ENCODE results near the gene HIP1. TPM values are rescaled to one million over a fixed set of nuclear protein-coding genes. Genes with fewer than 3 reads are reported as not detected.
"Not testable (repeated sequence)": the region's sequence is repeated elsewhere in the genome, so short reads cannot be mapped to it uniquely, and the experiment has no call there.

HIP1 gene
- total and polyA plus RNA-seq, 2 of the 13 experiments (the other 11 are each of a cell fraction or from before 2014, with no cell fraction given) = 4.5 to 6.2 TPM

DNA sequence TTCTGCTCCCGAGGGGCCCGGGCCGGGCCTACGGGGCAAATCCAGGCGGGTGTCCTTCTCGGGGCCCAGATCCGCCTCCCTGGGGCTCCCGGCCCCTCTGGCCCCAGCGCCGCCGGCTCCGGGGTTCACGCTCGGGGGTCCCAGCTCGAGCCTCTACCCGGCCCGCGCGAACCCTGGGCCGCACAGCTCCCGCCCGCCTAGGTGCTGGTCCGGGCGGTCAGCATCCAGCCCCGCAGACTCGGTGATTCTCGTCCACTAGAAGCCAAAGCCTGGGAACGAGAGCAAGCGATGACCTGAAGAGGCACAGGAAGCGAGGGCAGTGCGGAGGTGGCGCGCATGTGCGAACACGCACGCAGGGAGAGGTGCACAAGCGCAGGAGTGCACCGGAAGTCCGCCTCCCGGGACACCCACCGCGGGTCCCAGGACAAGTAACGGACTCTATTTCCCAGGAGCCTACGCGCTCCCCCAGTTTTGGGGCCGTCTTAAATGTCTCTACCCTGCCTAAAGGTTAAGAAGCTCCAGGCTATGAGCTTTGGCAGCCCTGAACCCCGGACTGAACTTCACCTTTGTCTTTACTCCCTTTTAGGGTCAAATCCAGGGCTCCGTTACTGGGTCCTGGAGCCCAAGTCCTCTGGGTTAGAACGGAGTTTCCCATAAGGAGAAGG lies 252.6 kb downstream of the HIP1 start, which contains the start of gene POM121C (continued):
- TF ChIP-seq CCDC6 (CRISPR knock-in tag; IDR thresholded peaks at IDR 0.05) (peak; percentile 81; the same call in 1 of the 2 replicates), NR2F6 (CRISPR knock-in tag; IDR thresholded peaks at IDR 0.05) (peak; percentile 39; the same call in 1 of the 2 replicates), DR1 (CRISPR knock-in tag; IDR thresholded peaks at IDR 0.05) (0 out of 2 replicates have a peak, but pooled peaks have one; percentile 50), ZMYM4 (CRISPR knock-in tag; IDR thresholded peaks at IDR 0.05) (0 out of 2 replicates have a peak, but pooled peaks have one; percentile 50), CAMTA2 (CRISPR knock-in tag; IDR thresholded peaks at IDR 0.05; ENCODE audit: borderline replicate concordance) (0 out of 2 replicates have a peak, but pooled peaks have one; percentile 31), ARID2 (CRISPR knock-in tag; IDR thresholded peaks at IDR 0.05; ENCODE audit: borderline replicate concordance) (peak; percentile 56; the same call in 1 of the 2 replicates), HCFC1 (IDR thresholded peaks at IDR 0.05; ENCODE audit: low read depth, low read length) (peak; percentile 55; the same call in 1 of the 2 replicates), YEATS4 (CRISPR knock-in tag; IDR thresholded peaks at IDR 0.05; ENCODE audit: borderline replicate concordance) (peak; percentile 89)
- not testable (repeated sequence) for TF ChIP-seq NR2F6 (IDR thresholded peaks at IDR 0.05)
- TF ChIP-seq, protein P1, sequence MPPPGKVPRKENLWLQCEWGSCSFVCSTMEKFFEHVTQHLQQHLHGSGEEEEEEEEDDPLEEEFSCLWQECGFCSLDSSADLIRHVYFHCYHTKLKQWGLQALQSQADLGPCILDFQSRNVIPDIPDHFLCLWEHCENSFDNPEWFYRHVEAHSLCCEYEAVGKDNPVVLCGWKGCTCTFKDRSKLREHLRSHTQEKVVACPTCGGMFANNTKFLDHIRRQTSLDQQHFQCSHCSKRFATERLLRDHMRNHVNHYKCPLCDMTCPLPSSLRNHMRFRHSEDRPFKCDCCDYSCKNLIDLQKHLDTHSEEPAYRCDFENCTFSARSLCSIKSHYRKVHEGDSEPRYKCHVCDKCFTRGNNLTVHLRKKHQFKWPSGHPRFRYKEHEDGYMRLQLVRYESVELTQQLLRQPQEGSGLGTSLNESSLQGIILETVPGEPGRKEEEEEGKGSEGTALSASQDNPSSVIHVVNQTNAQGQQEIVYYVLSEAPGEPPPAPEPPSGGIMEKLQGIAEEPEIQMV (CRISPR knock-in tag; IDR thresholded peaks at IDR 0.05; ENCODE audit: low read depth) = peak; percentile 84; the same call in 1 of the 2 replicates
- TF ChIP-seq, protein P2, sequence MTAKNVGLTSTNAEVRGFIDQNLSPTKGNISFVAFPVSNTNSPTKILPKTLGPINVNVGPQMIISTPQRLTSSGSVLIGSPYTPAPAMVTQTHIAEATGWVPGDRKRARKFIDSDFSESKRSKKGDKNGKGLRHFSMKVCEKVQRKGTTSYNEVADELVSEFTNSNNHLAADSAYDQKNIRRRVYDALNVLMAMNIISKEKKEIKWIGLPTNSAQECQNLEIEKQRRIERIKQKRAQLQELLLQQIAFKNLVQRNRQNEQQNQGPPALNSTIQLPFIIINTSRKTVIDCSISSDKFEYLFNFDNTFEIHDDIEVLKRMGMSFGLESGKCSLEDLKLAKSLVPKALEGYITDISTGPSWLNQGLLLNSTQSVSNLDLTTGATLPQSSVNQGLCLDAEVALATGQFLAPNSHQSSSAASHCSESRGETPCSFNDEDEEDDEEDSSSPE (CRISPR knock-in tag; IDR thresholded peaks at IDR 0.05) = peak; percentile 36; the same call in 1 of the 2 replicates
- TF ChIP-seq, protein P3, sequence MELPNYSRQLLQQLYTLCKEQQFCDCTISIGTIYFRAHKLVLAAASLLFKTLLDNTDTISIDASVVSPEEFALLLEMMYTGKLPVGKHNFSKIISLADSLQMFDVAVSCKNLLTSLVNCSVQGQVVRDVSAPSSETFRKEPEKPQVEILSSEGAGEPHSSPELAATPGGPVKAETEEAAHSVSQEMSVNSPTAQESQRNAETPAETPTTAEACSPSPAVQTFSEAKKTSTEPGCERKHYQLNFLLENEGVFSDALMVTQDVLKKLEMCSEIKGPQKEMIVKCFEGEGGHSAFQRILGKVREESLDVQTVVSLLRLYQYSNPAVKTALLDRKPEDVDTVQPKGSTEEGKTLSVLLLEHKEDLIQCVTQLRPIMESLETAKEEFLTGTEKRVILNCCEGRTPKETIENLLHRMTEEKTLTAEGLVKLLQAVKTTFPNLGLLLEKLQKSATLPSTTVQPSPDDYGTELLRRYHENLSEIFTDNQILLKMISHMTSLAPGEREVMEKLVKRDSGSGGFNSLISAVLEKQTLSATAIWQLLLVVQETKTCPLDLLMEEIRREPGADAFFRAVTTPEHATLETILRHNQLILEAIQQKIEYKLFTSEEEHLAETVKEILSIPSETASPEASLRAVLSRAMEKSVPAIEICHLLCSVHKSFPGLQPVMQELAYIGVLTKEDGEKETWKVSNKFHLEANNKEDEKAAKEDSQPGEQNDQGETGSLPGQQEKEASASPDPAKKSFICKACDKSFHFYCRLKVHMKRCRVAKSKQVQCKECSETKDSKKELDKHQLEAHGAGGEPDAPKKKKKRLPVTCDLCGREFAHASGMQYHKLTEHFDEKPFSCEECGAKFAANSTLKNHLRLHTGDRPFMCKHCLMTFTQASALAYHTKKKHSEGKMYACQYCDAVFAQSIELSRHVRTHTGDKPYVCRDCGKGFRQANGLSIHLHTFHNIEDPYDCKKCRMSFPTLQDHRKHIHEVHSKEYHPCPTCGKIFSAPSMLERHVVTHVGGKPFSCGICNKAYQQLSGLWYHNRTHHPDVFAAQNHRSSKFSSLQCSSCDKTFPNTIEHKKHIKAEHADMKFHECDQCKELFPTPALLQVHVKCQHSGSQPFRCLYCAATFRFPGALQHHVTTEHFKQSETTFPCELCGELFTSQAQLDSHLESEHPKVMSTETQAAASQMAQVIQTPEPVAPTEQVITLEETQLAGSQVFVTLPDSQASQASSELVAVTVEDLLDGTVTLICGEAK (IDR thresholded peaks at IDR 0.05) = not testable (repeated sequence)
- TF ChIP-seq, protein P3 (CRISPR knock-in tag; IDR thresholded peaks at IDR 0.05) = peak; percentile 47; the same call in 1 of the 2 replicates
- TF ChIP-seq, protein P4, sequence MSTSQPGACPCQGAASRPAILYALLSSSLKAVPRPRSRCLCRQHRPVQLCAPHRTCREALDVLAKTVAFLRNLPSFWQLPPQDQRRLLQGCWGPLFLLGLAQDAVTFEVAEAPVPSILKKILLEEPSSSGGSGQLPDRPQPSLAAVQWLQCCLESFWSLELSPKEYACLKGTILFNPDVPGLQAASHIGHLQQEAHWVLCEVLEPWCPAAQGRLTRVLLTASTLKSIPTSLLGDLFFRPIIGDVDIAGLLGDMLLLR (CRISPR knock-in tag; IDR thresholded peaks at IDR 0.05) = 0 out of 2 replicates have a peak, but pooled peaks have one; percentile 60
- TF ChIP-seq, protein P5, sequence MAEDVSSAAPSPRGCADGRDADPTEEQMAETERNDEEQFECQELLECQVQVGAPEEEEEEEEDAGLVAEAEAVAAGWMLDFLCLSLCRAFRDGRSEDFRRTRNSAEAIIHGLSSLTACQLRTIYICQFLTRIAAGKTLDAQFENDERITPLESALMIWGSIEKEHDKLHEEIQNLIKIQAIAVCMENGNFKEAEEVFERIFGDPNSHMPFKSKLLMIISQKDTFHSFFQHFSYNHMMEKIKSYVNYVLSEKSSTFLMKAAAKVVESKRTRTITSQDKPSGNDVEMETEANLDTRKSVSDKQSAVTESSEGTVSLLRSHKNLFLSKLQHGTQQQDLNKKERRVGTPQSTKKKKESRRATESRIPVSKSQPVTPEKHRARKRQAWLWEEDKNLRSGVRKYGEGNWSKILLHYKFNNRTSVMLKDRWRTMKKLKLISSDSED (CRISPR knock-in tag; IDR thresholded peaks at IDR 0.05) = 0 out of 2 replicates have a peak, but pooled peaks have one; percentile 53

All from HepG2 (cell line).